ENCODE results near the gene PDE1C.

PDE1C gene

GRCh38 chr7:31991846-31992245 is 78.4 kb downstream of the PDE1C start:
- no peak for DNase-seq (ENCODE audit: low spot score)

DNA sequence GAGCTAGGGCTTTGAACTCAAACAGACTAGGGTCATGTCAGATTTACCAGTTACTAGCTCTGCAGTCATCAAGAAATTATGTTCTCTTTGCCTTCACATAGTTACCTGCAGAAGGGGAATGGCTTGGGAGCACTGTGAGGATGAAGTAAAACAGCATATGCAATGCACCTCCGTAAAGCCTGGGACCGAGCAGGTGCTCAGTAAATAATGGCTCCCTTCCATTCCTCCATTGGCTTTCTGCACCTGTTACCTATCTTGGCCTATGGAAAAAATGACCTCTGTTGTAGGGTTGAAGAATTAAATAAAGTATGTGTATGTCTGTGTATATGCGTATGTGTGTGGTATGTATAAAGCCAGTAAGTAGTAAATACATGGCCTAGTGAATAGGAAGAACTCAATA is 78.8 kb downstream of the PDE1C start:
- peak; percentile 17 for DNase-seq (ENCODE audit: low spot score)

DNA sequence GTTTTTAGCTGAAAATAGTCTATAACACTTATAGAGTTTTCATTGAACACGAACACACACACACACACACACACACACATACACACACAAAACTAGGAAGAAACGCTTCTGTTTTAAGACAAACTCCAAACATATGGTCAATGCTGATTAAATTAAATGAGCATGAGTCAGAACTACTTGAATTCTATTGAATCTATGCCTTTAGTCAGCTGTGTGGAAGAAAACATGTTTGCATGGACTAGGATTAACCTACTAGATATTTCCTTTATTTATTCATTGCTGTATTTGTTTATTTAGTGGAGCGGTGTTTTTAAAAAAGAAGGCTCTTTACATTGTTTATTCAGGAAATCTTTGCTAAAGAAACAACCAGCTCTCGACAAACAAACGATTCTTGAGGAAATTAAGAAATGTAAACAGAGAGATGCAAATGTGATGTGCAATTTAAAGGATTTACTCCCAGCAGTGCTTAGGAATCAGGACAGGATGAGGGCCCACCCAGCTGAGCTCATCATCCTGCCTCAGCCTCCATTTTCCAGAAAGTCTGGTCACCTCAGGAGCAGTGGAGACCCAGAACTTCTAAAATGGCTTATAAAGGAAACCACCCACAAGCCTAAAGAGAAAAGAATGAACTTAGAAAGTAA is 83.2 kb downstream of the PDE1C start:
- DNase-seq (ENCODE audit: low spot score), result no peak

GRCh38 chr7:31982962-31983361 is 87.2 kb downstream of the PDE1C start:
- DNase-seq (ENCODE audit: low spot score), result no peak

- DNase-seq (ENCODE audit: low spot score), result no peak
Measured at GRCh38 chr7:31981874-31982390, 88.3 kb downstream of the PDE1C start.

DNA sequence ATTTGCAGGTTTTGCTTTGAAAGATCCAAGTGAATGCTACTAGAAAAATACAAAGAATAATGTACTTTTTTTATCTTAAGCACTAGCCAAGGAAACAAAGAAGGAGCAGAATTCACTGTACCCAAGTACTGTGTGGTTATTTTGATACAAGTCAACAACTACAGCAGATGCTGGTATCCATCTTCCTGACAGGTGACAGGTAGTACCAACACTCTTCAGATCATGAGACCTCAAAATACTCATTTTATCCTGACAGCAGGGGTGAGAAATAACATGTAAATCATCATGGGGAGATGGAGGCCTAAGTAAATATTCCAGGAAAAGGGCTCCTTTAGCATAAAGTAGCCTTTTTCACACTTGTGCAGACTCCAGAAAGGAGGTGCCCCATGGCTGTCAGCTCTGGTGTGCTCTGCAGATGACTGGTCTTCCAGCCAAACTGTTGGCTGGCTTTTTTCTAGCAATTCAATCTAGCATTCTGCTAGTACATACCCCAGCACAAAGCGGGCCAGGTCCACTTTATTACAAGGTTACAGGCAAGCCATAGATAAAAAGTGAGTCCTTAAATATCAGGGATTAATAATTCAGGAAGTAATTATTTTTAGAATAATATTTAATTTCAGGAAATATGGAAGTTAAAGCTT is 90.4 kb downstream of the PDE1C start:
- DNase-seq (ENCODE audit: low spot score), result no peak

DNA sequence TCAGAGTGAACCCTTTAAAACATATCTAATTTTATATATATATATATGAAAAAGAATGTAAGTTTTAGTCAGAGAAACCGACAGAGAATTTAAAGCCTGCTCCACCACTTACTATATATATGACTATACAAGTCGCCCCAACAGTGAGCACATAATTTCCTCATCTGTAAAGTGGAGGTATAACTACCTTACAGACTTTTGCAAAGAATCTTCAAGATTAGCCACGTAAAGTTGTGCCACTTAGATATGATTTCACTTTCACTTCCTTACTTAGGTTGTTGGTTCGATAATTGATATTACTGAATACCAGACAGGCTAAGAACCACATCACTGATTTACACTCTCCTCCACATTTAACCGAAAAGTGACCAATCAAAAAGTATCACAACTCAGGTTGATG is 94.7 kb downstream of the PDE1C start:
- no peak for DNase-seq (ENCODE audit: low spot score)

DNA sequence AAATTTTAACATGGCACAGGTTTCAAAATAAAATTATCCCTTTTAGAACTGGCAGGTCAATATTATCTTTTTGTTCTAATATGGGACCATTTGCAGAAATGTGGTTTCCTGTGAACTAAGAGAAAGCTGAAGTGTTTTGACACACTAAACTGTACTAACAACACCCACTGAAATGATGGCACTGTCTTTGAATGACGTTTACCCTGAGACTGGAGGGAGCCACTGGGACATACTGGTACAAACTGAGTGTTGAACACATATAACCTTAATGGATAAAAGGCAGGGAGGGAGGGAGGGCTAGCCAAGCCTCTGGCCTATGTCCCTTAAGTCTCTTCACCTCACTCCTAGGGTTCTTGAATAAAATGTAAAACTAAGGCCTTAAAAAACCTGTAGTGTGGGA is 95.9 kb downstream of the PDE1C start:
- no peak for DNase-seq (ENCODE audit: low spot score)

- DNase-seq (ENCODE audit: low spot score), result no peak
Measured at GRCh38 chr7:31971049-31971667, 99.0 kb downstream of the PDE1C start.

GRCh38 chr7:31970501-31970900 is 99.7 kb downstream of the PDE1C start:
- DNase-seq (ENCODE audit: low spot score), result no peak

- DNase-seq (ENCODE audit: low spot score), result no peak
Measured at GRCh38 chr7:31963569-31964175, 106.5 kb downstream of the PDE1C start.

- no peak for DNase-seq (ENCODE audit: low spot score)
Measured at GRCh38 chr7:31962246-31962645, 108.0 kb downstream of the PDE1C start.

DNA sequence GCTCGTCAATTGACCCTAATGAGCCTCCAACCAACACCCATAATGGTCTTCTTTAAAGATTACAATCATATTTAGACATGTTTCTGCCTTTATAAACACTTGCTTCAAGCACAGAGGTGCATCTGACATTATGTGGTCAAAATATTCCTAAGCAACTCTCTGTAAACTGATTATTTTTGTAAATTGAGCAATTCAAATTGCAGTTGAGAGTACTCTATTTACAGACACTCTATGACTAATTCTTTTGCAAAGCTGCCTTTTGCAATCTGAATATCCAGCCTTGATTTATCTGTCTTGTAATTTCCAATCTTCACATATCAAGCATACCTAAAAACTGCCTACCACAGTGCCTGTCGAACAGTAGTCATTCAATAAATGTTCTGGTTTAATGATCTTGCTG is 112.0 kb downstream of the PDE1C start:
- no peak for DNase-seq (ENCODE audit: low spot score)

DNA sequence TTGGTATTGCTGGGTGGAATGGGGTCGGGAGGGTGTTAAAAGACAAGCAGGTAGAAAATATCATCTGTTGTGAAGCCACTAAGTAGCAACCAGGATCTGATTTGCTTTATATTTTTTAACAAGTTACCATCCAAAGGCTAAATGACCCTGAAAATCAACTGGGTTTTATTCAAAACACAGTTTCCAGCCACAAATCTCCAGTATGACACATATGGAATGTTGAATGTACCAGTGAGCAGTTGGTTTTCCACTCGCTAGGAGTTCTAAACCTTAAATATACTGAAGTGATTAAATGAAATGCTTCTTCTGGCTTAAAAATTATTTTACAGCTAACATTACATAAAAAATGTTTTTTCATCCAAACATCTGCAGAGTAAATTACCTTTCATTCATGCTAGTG is 112.5 kb downstream of the PDE1C start:
- DNase-seq (ENCODE audit: low spot score), result no peak

GRCh38 chr7:31957090-31957720 is 113.0 kb downstream of the PDE1C start:
- DNase-seq (ENCODE audit: low spot score), result no peak

GRCh38 chr7:31955641-31956040 is 114.6 kb downstream of the PDE1C start:
- no peak for DNase-seq (ENCODE audit: low spot score)

- no peak for DNase-seq (ENCODE audit: low spot score)
Measured at GRCh38 chr7:31955021-31955420, 115.2 kb downstream of the PDE1C start.

DNA sequence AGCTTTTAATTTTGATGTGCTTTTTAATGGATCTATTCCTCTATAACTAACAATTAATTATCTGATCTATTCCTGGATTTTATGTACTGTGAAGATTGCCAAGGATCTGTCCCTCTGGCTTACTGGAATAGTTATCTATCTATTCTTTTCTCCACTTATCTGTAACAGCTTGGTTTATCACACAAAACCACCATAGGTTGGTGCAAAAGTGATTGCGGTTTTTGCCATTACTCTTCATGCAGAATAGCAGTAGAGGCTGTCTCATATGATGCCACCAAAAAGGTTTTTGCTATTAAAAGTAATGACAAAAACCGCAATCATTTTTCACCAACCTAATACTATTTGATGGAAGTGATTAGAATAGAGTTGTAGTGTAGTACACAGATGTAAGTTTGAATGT is 115.7 kb downstream of the PDE1C start:
- no peak for DNase-seq (ENCODE audit: low spot score)

- no peak for DNase-seq (ENCODE audit: low spot score)
Measured at GRCh38 chr7:31953432-31953831, 116.8 kb downstream of the PDE1C start.

DNA sequence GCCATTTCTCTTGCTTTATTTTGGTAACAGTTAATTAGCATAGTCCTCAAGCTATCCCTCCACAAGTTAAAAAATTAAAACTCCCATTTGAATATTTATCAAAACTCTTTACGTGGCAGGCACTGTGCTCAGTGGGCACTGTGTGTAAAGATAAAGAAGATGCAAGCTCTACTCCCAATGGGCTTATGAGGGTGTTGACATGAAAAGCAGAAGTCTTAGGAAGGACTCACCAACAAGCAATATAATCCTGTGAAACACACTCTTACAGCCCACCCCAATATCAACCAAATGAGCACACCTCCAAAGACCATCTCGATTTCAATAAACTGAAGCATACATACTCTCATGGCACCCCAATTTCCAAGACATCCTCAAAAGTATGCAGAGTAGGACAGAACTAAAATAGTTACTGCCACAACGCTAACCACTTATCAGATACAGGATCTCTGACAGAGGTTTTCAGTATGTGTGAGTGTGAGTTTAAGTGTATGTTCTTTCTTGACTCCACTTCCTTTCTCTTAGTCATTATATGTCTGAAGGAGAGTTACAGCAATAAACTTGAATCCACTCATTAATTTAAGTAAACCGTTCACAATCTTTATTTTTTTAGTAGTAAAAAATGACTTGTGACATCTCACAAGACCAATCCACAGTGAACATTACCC is 120.0 kb downstream of the PDE1C start:
- no peak for DNase-seq (ENCODE audit: low spot score)

GRCh38 chr7:31948029-31948428 is 122.2 kb downstream of the PDE1C start:
- no peak for DNase-seq (ENCODE audit: low spot score)

DNA sequence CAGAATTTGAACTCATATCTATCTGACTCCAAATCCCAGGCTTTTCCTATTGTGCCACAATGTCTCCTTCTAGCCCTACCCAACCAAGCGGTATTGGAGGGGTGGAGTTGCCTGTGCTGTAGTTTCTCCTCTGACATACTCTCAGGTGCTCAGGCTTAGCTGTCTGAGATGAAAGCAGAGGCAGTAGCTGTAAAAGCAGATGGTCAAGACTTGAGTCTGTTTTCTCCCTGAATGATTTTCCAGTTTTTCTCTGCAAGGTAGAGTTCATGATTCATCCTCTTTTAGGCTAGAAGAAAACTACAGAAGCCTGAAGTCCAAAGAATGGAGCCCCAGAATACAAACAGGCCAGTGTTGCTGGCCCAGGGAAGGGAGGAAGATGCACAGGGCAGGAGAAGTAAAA is 130.0 kb downstream of the PDE1C start:
- no peak for DNase-seq (ENCODE audit: low spot score)

All from cerebellar cortex (tissue), 1 donor.